Small intestine (tissue), 7 donors: ENCODE measurements around the gene ZNF407. TPM values are rescaled to one million over a fixed set of nuclear protein-coding genes. Genes with fewer than 3 reads are reported as not detected.

ENCODE experiments used
- DNase-seq, 2 donors: peaks; one replicate each; pipeline versions ENCODE4 v3.0.0 to v3.0.0-alpha.2; 2013
- FAIRE-seq: peaks from 2 replicates; lab custom pipeline; 2012; peaks lifted over from hg19 to GRCh38; lab: Jason Lieb, UNC
- H3K27ac ChIP-seq, 3 donors: one replicate each; pipeline ENCODE4 v1.5.1; 2013; ENCODE audit warnings: low read length in 2 of 3, mild to moderate bottlenecking in 2 of 3, control low read depth in 1 of 3, inconsistent platforms in 1 of 3, low read depth in 1 of 3, moderate library complexity in 1 of 3
- H3K27me3 ChIP-seq, 3 donors: one replicate each; pipeline ENCODE4 v1.6.1; 2013; ENCODE audit warnings: low read length in 3 of 3, inconsistent platforms in 1 of 3; ENCODE audit not compliant: control insufficient read depth in 3 of 3, insufficient read depth in 3 of 3
- H3K36me3 ChIP-seq, 3 donors: one replicate each; pipeline ENCODE4 v1.6.1; 2013; ENCODE audit warnings: low read length in 3 of 3, inconsistent platforms in 1 of 3, low read depth in 1 of 3, mild to moderate bottlenecking in 1 of 3, moderate library complexity in 1 of 3; ENCODE audit not compliant: control insufficient read depth in 3 of 3, insufficient read depth in 2 of 3
- H3K4me1 ChIP-seq, 3 donors: one replicate each; pipeline ENCODE4 v1.6.1; 2013; ENCODE audit warnings: low read length in 2 of 3, inconsistent platforms in 1 of 3, low read depth in 1 of 3, mild to moderate bottlenecking in 1 of 3, moderate library complexity in 1 of 3; ENCODE audit not compliant: control insufficient read depth in 3 of 3, insufficient read depth in 2 of 3
- H3K4me3 ChIP-seq, 3 donors: one replicate each; pipeline ENCODE4 v1.5.1; 2013; ENCODE audit warnings: low read length in 3 of 3, control low read depth in 1 of 3, inconsistent platforms in 1 of 3, low read depth in 1 of 3, mild to moderate bottlenecking in 1 of 3, moderate library complexity in 1 of 3
- H3K9me3 ChIP-seq, 2 donors: one replicate each; pipeline ENCODE4 v1.6.1; 2013; ENCODE audit warnings: low read depth in 1 of 2, low read length in 1 of 2; ENCODE audit not compliant: control insufficient read depth in 2 of 2, insufficient read depth in 1 of 2
- WGBS, 3 donors: extraction: QIAGEN DNeasy Blood & Tissue Kit; methylation state at CpG; one replicate each; pipeline ENCODE4 v1.1.7; 2013; 5-methylcytosine and 5-hydroxymethylcytosine counted together
- polyA plus RNA-seq, 4 donors: library from polyadenylated mRNA; stranded (reverse) in 3 of 4; unstranded in 1 of 4; fragments of 200-250 nt in 3 of 4; fragments of 120-200 nt in 1 of 4; gene quantifications; one replicate each; pipeline versions ENCODE4 v1.2.1 to v1.2.3, GENCODE V29; 2013
- donor health status: healthy with polysubstance abuse.
- donor health status: control.
- donor health status: control.
- donor health status: Bipolar disorder and iron deficiency.
- donor health status: healthy.

The ZNF407 gene
- polyA plus RNA-seq, 4 donors: 2.7 to 6.3 (median 4.0) TPM

DNA sequence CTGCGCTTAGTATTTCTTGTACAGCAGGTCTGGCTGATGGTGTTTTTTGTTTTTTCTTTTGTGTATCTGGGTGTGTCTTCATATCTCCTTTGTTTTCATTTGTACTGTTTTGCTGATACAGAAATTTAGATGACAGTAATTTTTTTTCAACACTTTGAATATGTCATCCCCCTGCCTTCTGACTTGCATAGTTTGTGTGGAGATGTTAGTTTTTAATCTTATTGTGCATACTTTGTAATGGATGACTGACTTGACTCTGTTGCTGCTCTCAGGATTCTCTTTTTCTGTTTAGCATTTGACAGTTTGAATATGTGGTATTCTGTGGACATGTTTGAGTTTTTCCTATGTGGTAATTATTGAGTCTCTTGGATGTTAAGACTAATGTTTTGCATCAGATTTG, 161.3 kb downstream of the ZNF407 start:
- peaks cover 0 to 6% of the 10 kb centered on the region in 2 donors for H3K9me3 ChIP-seq
- H3K27ac ChIP-seq: no peak overlapping the region
- H3K27me3 ChIP-seq: no peaks in the 10 kb centered on the region
- 92 to 100% (median 99%) methylated on average over 1 of the region's 1 CpG for WGBS, 3 donors
- FAIRE-seq: no peak
- H3K36me3 ChIP-seq: no peaks in the 10 kb centered on the region
- DNase-seq: no peak
- no peak overlapping the region for H3K4me3 ChIP-seq
- H3K4me1 ChIP-seq: no peaks in the 10 kb centered on the region

DNA sequence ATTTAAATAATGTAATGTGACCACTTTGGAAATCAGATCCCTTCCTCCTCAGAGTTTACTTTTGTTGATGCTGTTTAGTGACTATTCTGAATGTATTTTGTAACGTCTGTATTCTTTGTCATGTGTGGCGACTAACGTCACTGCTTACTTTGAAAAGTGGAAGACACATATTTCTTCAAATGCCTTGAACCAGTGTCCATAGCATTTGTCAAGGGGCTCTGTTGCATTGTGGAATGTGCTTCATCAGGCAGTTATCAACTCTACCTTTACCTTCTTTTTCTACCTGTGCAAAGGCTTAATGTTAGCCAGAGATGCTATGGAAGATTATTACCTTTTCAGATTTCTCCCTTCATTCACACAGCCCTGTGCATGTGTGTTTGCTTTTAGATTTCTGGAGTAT, 162.4 kb downstream of the ZNF407 start:
- H3K27ac ChIP-seq: no peak overlapping the region
- no peak overlapping the region for H3K4me3 ChIP-seq
- H3K27me3 ChIP-seq: no peaks in the 10 kb centered on the region
- peaks cover 0 to 6% of the 10 kb centered on the region in 2 donors for H3K9me3 ChIP-seq
- FAIRE-seq (no peak), DNase-seq (no peak)
- no peaks in the 10 kb centered on the region for H3K36me3 ChIP-seq
- H3K4me1 ChIP-seq: no peaks in the 10 kb centered on the region
- 95 to 98% (median 97%) methylated on average over 3 of the region's 3 CpGs for WGBS, 3 donors

GRCh38 chr18:74760436-74760835, 162.8 kb downstream of the ZNF407 start:
- FAIRE-seq (no peak), DNase-seq (no peak)
- H3K9me3 ChIP-seq: peaks cover 0 to 6% of the 10 kb centered on the region in 2 donors
- no peaks in the 10 kb centered on the region for H3K4me1 ChIP-seq
- WGBS, 3 donors: 96 to 97% (median 97%) methylated on average over 3 of the region's 3 CpGs
- H3K27ac ChIP-seq: no peak overlapping the region
- no peak overlapping the region for H3K4me3 ChIP-seq
- no peaks in the 10 kb centered on the region for H3K27me3 ChIP-seq
- no peaks in the 10 kb centered on the region for H3K36me3 ChIP-seq

DNA sequence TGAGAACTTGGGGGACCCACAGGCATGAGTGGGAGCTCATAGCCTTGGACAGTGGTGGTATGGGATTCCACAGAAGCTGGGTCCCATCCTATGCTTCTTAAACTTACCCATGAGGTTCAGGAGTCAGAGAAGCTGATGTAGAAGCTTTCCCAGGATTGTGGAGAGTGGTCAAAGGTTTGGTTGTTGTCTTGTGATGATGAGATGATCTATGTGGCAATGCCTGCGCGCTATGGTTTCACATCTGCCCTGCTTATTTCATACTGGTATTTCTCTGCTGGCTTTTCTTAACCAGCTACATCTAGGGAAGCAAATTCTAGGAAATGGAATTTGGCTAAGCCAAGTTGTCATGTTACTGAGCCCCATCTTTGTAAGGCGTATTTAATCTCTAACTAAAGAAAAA, 168.6 kb downstream of the ZNF407 start:
- no peak for FAIRE-seq
- H3K4me3 ChIP-seq: no peak overlapping the region
- no peaks in the 10 kb centered on the region for H3K27me3 ChIP-seq
- H3K36me3 ChIP-seq: no peaks in the 10 kb centered on the region
- WGBS, 3 donors: 97 to 100% (median 98%) methylated on average over 3 of the region's 3 CpGs
- H3K27ac ChIP-seq: no peak overlapping the region
- no peaks in the 10 kb centered on the region for H3K9me3 ChIP-seq
- no peak for DNase-seq
- no peaks in the 10 kb centered on the region for H3K4me1 ChIP-seq

GRCh38 chr18:74768096-74768495, 170.4 kb downstream of the ZNF407 start:
- DNase-seq (no peak), FAIRE-seq (no peak)
- Histone ChIP-seq H3K9me3 (no peaks in the 10 kb centered on the region), H3K27ac (no peak overlapping the region), H3K27me3 (no peaks in the 10 kb centered on the region), H3K36me3 (no peaks in the 10 kb centered on the region), H3K4me1 (no peaks in the 10 kb centered on the region), H3K4me3 (no peak overlapping the region)
- 97 to 100% (median 97%) methylated on average over 2 of the region's 2 CpGs for WGBS, 3 donors

DNA sequence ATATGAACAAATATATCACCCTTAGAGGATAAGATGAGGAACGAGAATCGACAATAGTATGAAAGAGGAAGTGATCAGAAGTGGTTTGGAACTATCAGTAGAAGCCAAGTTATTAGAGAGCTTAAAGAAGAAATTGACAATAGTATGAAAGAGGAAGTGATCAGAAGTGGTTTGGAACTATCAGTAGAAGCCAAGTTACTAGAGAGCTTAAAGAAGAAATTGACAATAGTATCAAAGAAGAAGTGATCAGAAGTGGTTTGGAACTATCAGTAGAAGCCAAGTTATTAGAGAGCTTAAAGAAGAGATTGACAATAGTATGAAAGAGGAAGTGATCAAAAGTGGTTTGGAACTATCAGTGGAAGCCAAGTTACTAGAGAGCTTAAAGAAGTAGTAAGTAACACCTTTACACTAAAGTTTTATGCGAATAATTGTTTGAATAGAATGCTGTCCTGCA, 175.5 kb downstream of the ZNF407 start:
- H3K27ac ChIP-seq: no peak overlapping the region
- no peaks in the 10 kb centered on the region for H3K36me3 ChIP-seq
- H3K4me1 ChIP-seq: no peaks in the 10 kb centered on the region
- no peak overlapping the region for H3K4me3 ChIP-seq
- H3K27me3 ChIP-seq: no peaks in the 10 kb centered on the region
- FAIRE-seq (peak; percentile 19), DNase-seq (no peak)
- H3K9me3 ChIP-seq: peaks cover 0 to 6% of the 10 kb centered on the region in 2 donors
- 88 to 97% (median 96%) methylated on average over 3 of the region's 3 CpGs for WGBS, 3 donors

- H3K27ac ChIP-seq: no peak overlapping the region
- 94 to 97% (median 95%) methylated on average over 5 of the region's 5 CpGs for WGBS, 3 donors
These were observed 176.8 kb downstream of the ZNF407 start for GRCh38 chr18:74774486-74774885.

DNA sequence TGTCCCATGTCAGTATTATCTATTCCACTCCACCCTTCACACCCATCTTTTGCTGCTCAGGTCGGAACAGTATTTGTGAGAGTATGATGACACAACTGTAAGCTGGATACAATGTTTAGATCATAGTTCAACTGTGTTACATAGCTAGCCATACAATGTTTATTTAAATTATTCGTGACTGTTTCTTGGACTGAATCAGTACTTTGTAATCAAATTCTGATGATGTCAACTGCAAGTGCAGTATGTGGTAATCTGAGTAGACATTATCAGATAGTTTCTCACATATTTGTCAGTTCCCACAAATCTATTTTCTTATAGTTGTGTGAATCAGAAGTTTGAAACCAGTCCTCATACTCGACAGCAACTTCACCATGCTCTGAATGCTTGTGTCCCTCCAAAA, 177.6 kb downstream of the ZNF407 start:
- H3K4me1 ChIP-seq: no peaks in the 10 kb centered on the region
- peaks cover 0 to 6% of the 10 kb centered on the region in 2 donors for H3K9me3 ChIP-seq
- no peaks in the 10 kb centered on the region for H3K36me3 ChIP-seq
- no peak overlapping the region for H3K27ac ChIP-seq
- no peak for FAIRE-seq
- H3K27me3 ChIP-seq: no peaks in the 10 kb centered on the region
- H3K4me3 ChIP-seq: no peak overlapping the region
- DNase-seq: no peak
- WGBS, 3 donors: 76 to 92% (median 83%) methylated on average over 3 of the region's 3 CpGs

More at GRCh38 chr18:74774486-74774885, 176.8 kb downstream of the ZNF407 start:
- H3K27me3 ChIP-seq: no peaks in the 10 kb centered on the region
- no peaks in the 10 kb centered on the region for H3K36me3 ChIP-seq
- H3K4me3 ChIP-seq: no peak overlapping the region
- H3K4me1 ChIP-seq: no peaks in the 10 kb centered on the region
- H3K9me3 ChIP-seq: peaks cover 0 to 6% of the 10 kb centered on the region in 2 donors
- DNase-seq: no peak
- FAIRE-seq: no peak

GRCh38 chr18:74778191-74778847, 180.6 kb downstream of the ZNF407 start:
- peaks cover 0 to 6% of the 10 kb centered on the region in 2 donors for H3K9me3 ChIP-seq
- 86 to 90% (median 87%) methylated on average over 6 of the region's 6 CpGs for whole genome bisulfite sequencing, 3 donors
- no peaks in the 10 kb centered on the region for H3K4me1 ChIP-seq
- no peak overlapping the region for H3K27ac ChIP-seq
- DNase-seq (no peak), FAIRE-seq (no peak)
- H3K4me3 ChIP-seq: no peak overlapping the region
- H3K27me3 ChIP-seq: no peaks in the 10 kb centered on the region
- no peaks in the 10 kb centered on the region for H3K36me3 ChIP-seq
